GM06990 (cell line): ENCODE data around the gene CDC42BPA.

Experiments used
- DNase-seq: peaks from one replicate; pipeline ENCODE4 v3.0.0-alpha.2; 2011; ENCODE audit not compliant: insufficient read length; ENCODE audit errors: extremely low read depth
- H3K27me3 ChIP-seq: replicated peaks from 2 replicates; pipeline ENCODE4 v1.6.0; 2011; ENCODE audit warnings: low read length; ENCODE audit not compliant: control insufficient read depth, insufficient read depth
- H3K36me3 ChIP-seq: 2 replicates; pipeline ENCODE4 v1.5.1; 2011; ENCODE audit warnings: low read length; ENCODE audit not compliant: control insufficient read depth, insufficient read depth
- H3K4me3 ChIP-seq: replicated peaks from 2 replicates; pipeline ENCODE4 v1.5.1; 2011; ENCODE audit warnings: low read depth, mild to moderate bottlenecking, control low read depth, low read length
- CTCF ChIP-seq: IDR thresholded peaks from 2 replicates; pipeline ENCODE4 v1.5.1; 2011; ENCODE audit warnings: low read length, control low read depth, mild to moderate bottlenecking, inconsistent platforms; ENCODE audit not compliant: insufficient read depth, poor library complexity, severe bottlenecking

CDC42BPA gene

GRCh38 chr1:227131193-227131592, 187.1 kb downstream of the CDC42BPA start:
- peak; percentile 38 for TF ChIP-seq CTCF
- H3K36me3 ChIP-seq: no peaks in the 10 kb centered on the region
- H3K4me3 ChIP-seq: no peak overlapping the region
- no peak for DNase-seq
- H3K27me3 ChIP-seq: no peaks in the 10 kb centered on the region

DNA sequence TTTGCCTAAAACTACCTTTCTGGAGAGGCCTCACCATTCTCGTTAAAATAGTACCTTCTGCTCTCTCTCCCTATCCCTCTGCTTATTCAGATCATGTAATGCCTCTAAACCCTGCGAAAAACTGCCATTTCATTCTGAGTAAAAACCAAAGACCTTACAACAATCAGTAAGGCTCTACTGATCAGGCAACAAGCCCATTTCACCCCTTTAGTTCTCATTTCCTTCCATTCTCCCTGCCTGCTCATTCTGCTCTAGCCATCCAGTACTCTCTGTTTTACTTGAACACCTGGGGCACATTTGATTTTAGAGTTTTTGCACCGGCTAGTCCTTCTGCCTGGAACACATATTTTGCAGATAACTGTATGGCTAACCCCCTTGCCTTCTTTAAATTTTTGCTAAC, 190.4 kb downstream of the CDC42BPA start:
- H3K4me3 ChIP-seq: no peak overlapping the region
- no peak for TF ChIP-seq CTCF

DNA sequence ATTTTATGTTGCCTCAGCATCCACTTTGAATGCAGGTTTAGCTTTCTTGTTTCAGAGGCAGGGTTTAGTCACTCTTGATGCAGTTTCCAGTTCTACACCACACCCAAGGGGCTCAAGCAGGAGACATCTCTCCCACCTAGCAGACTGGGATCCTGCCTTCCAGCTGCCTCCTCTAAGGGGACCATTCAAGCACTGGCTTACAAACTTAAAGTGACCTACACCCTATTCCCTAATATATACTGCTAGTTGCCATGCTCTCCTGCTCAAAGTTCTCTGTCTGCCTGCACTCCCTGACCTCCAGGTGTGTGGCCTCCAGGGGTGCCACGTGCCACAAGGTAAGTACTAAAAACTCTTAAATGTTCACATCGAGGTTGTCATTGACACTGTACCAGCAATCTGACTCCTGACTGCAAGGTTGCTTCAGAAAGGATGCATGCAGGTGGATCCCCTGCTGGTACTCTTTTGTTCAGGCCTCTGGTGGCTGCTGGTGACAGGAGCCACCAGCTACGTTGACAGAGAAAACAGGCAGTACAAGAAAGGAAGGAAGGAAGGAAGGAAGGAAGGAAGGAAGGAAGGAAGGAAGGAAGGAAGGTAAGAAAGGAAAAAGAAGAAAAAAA, 192.3 kb downstream of the CDC42BPA start:
- no peak for TF ChIP-seq CTCF
- no peak for DNase-seq
- H3K27me3 ChIP-seq: no peaks in the 10 kb centered on the region; the same call in 1 of the 2 replicates
- no peaks in the 10 kb centered on the region for H3K36me3 ChIP-seq
- H3K4me3 ChIP-seq: no peak overlapping the region

More for the DNA sequence above, 190.4 kb downstream of the CDC42BPA start:
- H3K27me3 ChIP-seq: no peaks in the 10 kb centered on the region; the same call in 1 of the 2 replicates
- no peaks in the 10 kb centered on the region for H3K36me3 ChIP-seq
- DNase-seq: peak; percentile 7

GRCh38 chr1:227124473-227124872, 193.8 kb downstream of the CDC42BPA start:
- Histone ChIP-seq H3K36me3 (no peaks in the 10 kb centered on the region), H3K27me3 (no peaks in the 10 kb centered on the region; the same call in 1 of the 2 replicates), H3K4me3 (no peak overlapping the region)
- TF ChIP-seq CTCF: no peak
- DNase-seq: no peak

DNA sequence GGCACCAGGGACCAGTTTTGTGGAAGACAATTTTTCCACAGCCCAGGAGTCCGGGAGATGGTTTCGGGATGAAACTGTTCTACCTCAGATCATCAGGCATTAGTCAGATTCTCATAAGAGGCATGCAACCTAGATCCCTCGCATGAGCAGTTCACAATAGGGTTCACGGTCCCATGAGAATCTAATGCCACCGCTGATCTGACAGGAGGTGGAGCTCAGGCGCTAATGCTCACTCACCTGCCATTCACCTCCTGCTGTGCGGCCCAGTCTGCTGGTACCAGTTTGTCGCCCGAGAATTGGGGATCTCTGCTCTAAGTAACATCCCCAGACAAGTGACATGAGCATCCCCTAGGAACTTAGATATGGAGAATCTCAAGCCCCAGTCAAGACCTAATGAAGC, 197.5 kb downstream of the CDC42BPA start:
- H3K36me3 ChIP-seq: no peaks in the 10 kb centered on the region
- DNase-seq: no peak
- no peak for TF ChIP-seq CTCF
- H3K27me3 ChIP-seq: no peaks in the 10 kb centered on the region; the same call in 1 of the 2 replicates
- H3K4me3 ChIP-seq: no peak overlapping the region

DNA sequence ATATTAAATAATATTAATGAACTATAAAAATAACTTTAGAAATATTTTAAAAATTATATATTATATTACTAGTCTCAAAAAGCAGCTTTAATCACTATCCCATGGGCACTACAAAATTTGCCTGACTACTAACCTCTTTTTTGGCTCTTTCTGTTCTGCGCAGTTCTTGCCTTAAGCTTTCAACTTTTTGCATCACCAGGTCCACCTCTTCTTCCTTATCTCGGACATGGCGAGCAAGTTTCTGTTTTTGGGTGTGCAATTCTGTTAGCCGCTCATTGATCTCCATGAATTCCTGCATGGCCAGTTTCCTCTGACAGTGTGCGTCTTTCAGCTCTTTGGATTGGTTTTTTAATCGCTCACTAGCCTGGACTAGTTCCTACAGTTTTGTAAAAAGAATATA, 205.8 kb downstream of the CDC42BPA start:
- Histone ChIP-seq H3K27me3 (no peaks in the 10 kb centered on the region; the same call in 1 of the 2 replicates), H3K4me3 (no peak overlapping the region), H3K36me3 (no peaks in the 10 kb centered on the region)
- no peak for DNase-seq
- no peak for TF ChIP-seq CTCF
